GM12875 (cell line): ENCODE measurements around the gene TXNRD1.
"Not testable (repeated sequence)": the region's sequence is repeated elsewhere in the genome, so short reads cannot be mapped to it uniquely, and the experiment has no call there.

Experiments
- H3K4me3 ChIP-seq: one replicate; pipeline ENCODE4 v1.5.1; 2011; ENCODE audit warnings: low read depth, low read length, control low read depth
- CTCF ChIP-seq: IDR thresholded peaks from 2 replicates; pipeline ENCODE4 v1.5.1; 2011; ENCODE audit warnings: low read depth, mild to moderate bottlenecking, control low read depth, inconsistent platforms, low read length, moderate library complexity, borderline replicate concordance; ENCODE audit not compliant: insufficient read depth

TXNRD1 gene

GRCh38 chr12:104172570-104172947, 43.0 kb upstream of the TXNRD1 start:
- no peak for TF ChIP-seq CTCF
- H3K4me3 ChIP-seq, result no peak overlapping the region

- not testable (repeated sequence) for H3K4me3 ChIP-seq
Measured at GRCh38 chr12:104173804-104174203, 41.8 kb upstream of the TXNRD1 start.

GRCh38 chr12:104175726-104176247, 39.8 kb upstream of the TXNRD1 start:
- H3K4me3 ChIP-seq, result no peak overlapping the region
- no peak for TF ChIP-seq CTCF

GRCh38 chr12:104177336-104177662, 38.3 kb upstream of the TXNRD1 start:
- H3K4me3 ChIP-seq, result no peak overlapping the region
- no peak for TF ChIP-seq CTCF

GRCh38 chr12:104177663-104178501, 37.7 kb upstream of the TXNRD1 start:
- TF ChIP-seq CTCF, result no peak
- H3K4me3 ChIP-seq, result no peak overlapping the region

GRCh38 chr12:104180374-104180773, 35.2 kb upstream of the TXNRD1 start:
- TF ChIP-seq CTCF, result no peak
- no peak overlapping the region for H3K4me3 ChIP-seq

- no peak for TF ChIP-seq CTCF
- no peak overlapping the region for H3K4me3 ChIP-seq
Measured at GRCh38 chr12:104181313-104181712, 34.3 kb upstream of the TXNRD1 start.
